H9 (cell line): ENCODE results near the gene NUP188. TPM values are rescaled to one million over a fixed set of nuclear protein-coding genes. Genes with fewer than 3 reads are reported as not detected.

ENCODE experiments used
- DNase-seq: peaks from one replicate; pipeline ENCODE4 v3.0.0-alpha.2; 2017
- H2AFZ ChIP-seq: one replicate; pipeline ENCODE4 v1.6.1; 2013; ENCODE audit warnings: mild to moderate bottlenecking, low read length, control low read depth, moderate library complexity
- H2AK5ac ChIP-seq: 2 replicates; pipeline ENCODE4 v1.6.1; 2013; ENCODE audit warnings: low read length, control low read depth, mixed read lengths; ENCODE audit not compliant: insufficient read length
- H2BK120ac ChIP-seq: one replicate; pipeline ENCODE4 v1.6.1; 2013; ENCODE audit warnings: low read depth, mild to moderate bottlenecking, low read length, control low read depth, inconsistent platforms; ENCODE audit not compliant: poor library complexity, severe bottlenecking
- H2BK12ac ChIP-seq: 2 replicates; pipeline ENCODE4 v1.6.1; 2013; ENCODE audit warnings: low read length, control low read depth, mixed read lengths, low read depth; ENCODE audit not compliant: insufficient read length
- H2BK15ac ChIP-seq: 2 replicates; pipeline ENCODE4 v1.6.1; 2013; ENCODE audit warnings: low read depth, low read length, control low read depth
- H2BK20ac ChIP-seq: one replicate; pipeline ENCODE4 v1.6.1; 2013; ENCODE audit warnings: low read depth, mild to moderate bottlenecking, low read length, control low read depth, inconsistent platforms; ENCODE audit not compliant: poor library complexity, severe bottlenecking
- H2BK5ac ChIP-seq: 2 replicates; pipeline ENCODE4 v1.6.1; 2013; ENCODE audit warnings: low read length, control low read depth, mixed read lengths; ENCODE audit not compliant: insufficient read length
- H3K14ac ChIP-seq: 2 replicates; pipeline ENCODE4 v1.6.1; 2013; ENCODE audit warnings: low read length, control low read depth; ENCODE audit not compliant: insufficient read depth
- H3K18ac ChIP-seq: 2 replicates; pipeline ENCODE4 v1.6.1; 2013; ENCODE audit warnings: low read depth, mild to moderate bottlenecking, mixed read lengths, low read length, control low read depth; ENCODE audit not compliant: insufficient read length
- H3K23ac ChIP-seq: 2 replicates; pipeline ENCODE4 v1.6.1; 2013; ENCODE audit warnings: low read length, control low read depth, mixed read lengths, low read depth; ENCODE audit not compliant: insufficient read length
- H3K23me2 ChIP-seq: 2 replicates; pipeline ENCODE4 v1.6.1; 2013; ENCODE audit warnings: low read depth, mild to moderate bottlenecking, mixed read lengths, low read length, control low read depth; ENCODE audit not compliant: insufficient read length, poor library complexity, severe bottlenecking
- H3K27ac ChIP-seq: 2 replicates; pipeline ENCODE4 v1.5.1; 2013; ENCODE audit warnings: low read length, control low read depth, mixed read lengths, low read depth; ENCODE audit not compliant: insufficient read length
- H3K27me3 ChIP-seq: 2 replicates; pipeline ENCODE4 v1.6.1; 2013; ENCODE audit warnings: low read length, control low read depth, inconsistent platforms; ENCODE audit not compliant: insufficient read depth
- H3K4ac ChIP-seq: 2 replicates; pipeline ENCODE4 v1.6.1; 2013; ENCODE audit warnings: low read depth, mild to moderate bottlenecking, control low read depth, inconsistent platforms, low read length, moderate library complexity
- H3K4me1 ChIP-seq: 2 replicates; pipeline ENCODE4 v1.6.1; 2013; ENCODE audit warnings: low read length, control low read depth, inconsistent platforms; ENCODE audit not compliant: insufficient read depth
- H3K4me2 ChIP-seq: 2 replicates; pipeline ENCODE4 v1.6.1; 2013; ENCODE audit warnings: low read length, control low read depth, mixed read lengths; ENCODE audit not compliant: insufficient read length, insufficient read depth
- H3K56ac ChIP-seq: 2 replicates; pipeline ENCODE4 v1.6.1; 2013; ENCODE audit warnings: low read depth, mild to moderate bottlenecking, mixed read lengths, low read length, control low read depth; ENCODE audit not compliant: insufficient read length
- H3K79me1 ChIP-seq: 2 replicates; pipeline ENCODE4 v1.6.1; 2013; ENCODE audit warnings: low read depth, mild to moderate bottlenecking, moderate library complexity, low read length, control low read depth, inconsistent platforms; ENCODE audit not compliant: insufficient read depth, poor library complexity, severe bottlenecking
- H3K79me2 ChIP-seq: 2 replicates; pipeline ENCODE4 v1.6.1; 2013; ENCODE audit warnings: low read length, control low read depth, inconsistent platforms; ENCODE audit not compliant: insufficient read depth
- H3K9ac ChIP-seq: 2 replicates; pipeline ENCODE4 v1.6.1; 2013; ENCODE audit warnings: low read length, control low read depth, mixed read lengths; ENCODE audit not compliant: insufficient read length; ENCODE audit errors: extremely low read depth
- H3K9me3 ChIP-seq: one replicate; pipeline ENCODE4 v1.6.1; 2013; ENCODE audit warnings: low read depth, low read length, inconsistent platforms; ENCODE audit not compliant: control insufficient read depth
- H3T11ph ChIP-seq: one replicate; pipeline ENCODE4 v1.6.1; 2013; ENCODE audit warnings: mild to moderate bottlenecking, low read length, control low read depth, inconsistent platforms
- H4K20me1 ChIP-seq: one replicate; pipeline ENCODE4 v1.6.1; 2013; ENCODE audit not compliant: control insufficient read depth, insufficient read length, insufficient read depth
- H4K5ac ChIP-seq: 2 replicates; pipeline ENCODE4 v1.6.1; 2013; ENCODE audit warnings: low read depth, mild to moderate bottlenecking, mixed read lengths, low read length, control low read depth; ENCODE audit not compliant: insufficient read length
- H4K8ac ChIP-seq: replicated peaks from 2 replicates; pipeline ENCODE4 v1.6.1; 2013; ENCODE audit warnings: low read length, control low read depth, mixed read lengths, low read depth; ENCODE audit not compliant: insufficient read length
- H4K91ac ChIP-seq: 2 replicates; pipeline ENCODE4 v1.6.1; 2013; ENCODE audit warnings: low read depth, mild to moderate bottlenecking, moderate library complexity, mixed read lengths, low read length, control low read depth; ENCODE audit not compliant: insufficient read length
- H3K27ac Mint-ChIP-seq, 3 experiments: 2 replicates in 2 of 3; 3 replicates in 1 of 3; pipeline ENCODE4 v1.8.0; 2020 to 2021; ENCODE audit warnings: mixed read lengths in 3 of 3, mild to moderate bottlenecking in 1 of 3, moderate library complexity in 1 of 3
- H3K27me3 Mint-ChIP-seq: 2 replicates; pipeline ENCODE4 v1.8.0; 2021; ENCODE audit warnings: low read depth, mild to moderate bottlenecking, moderate library complexity, mixed read lengths
- H3K36me3 Mint-ChIP-seq, 3 experiments: 2 replicates in 2 of 3; 3 replicates in 1 of 3; pipeline ENCODE4 v1.8.0; 2020 to 2021; ENCODE audit warnings: low read depth in 3 of 3, mixed read lengths in 3 of 3; ENCODE audit not compliant: insufficient read depth in 1 of 3
- H3K4me1 Mint-ChIP-seq, 2 experiments: 2 replicates each; pipeline ENCODE4 v1.8.0; 2020; ENCODE audit warnings: mixed read lengths in 2 of 2
- H3K4me3 Mint-ChIP-seq, 2 experiments: 2 replicates in 1 of 2; 3 replicates in 1 of 2; pipeline ENCODE4 v1.8.0; 2020 to 2021; ENCODE audit warnings: mild to moderate bottlenecking in 2 of 2, mixed read lengths in 2 of 2, moderate library complexity in 1 of 2
- H3K9me3 Mint-ChIP-seq, 2 experiments: 2 replicates in 1 of 2; 3 replicates in 1 of 2; pipeline ENCODE4 v1.8.0; 2020; ENCODE audit warnings: mild to moderate bottlenecking in 2 of 2, mixed read lengths in 2 of 2, moderate library complexity in 1 of 2
- CTCF ChIP-seq: fragments of 200-600 bp; sonication (generic); conservative IDR thresholded peaks from 3 replicates; pipeline ENCODE4 v1.8.0; 2021; ENCODE audit warnings: antibody characterized with exemption, mild to moderate bottlenecking
- WGBS: extraction: QIAGEN DNeasy Blood & Tissue Kit; methylation state at CpG from one replicate; pipeline ENCODE4 v1.1.7; 2013; ENCODE audit warnings: missing lambda C conversion rate, low lambda C conversion rate, mixed read lengths; ENCODE audit not compliant: insufficient read length; ENCODE audit errors: extremely low coverage; 5-methylcytosine and 5-hydroxymethylcytosine counted together
- total RNA-seq: library from RNA; stranded (reverse); gene quantifications from 2 replicates; pipeline ENCODE4 v1.2.1, GENCODE V29; 2021

NUP188 gene
- total RNA-seq, 1 experiment from 2014 or later, result 101 TPM

- H2BK5ac ChIP-seq, result no peak overlapping the region
- no peak overlapping the region for H3K4me2 ChIP-seq
- H3K23me2 ChIP-seq, result no peaks in the 10 kb centered on the region
- H3K23ac ChIP-seq, result no peak overlapping the region
- Mint-ChIP-seq H3K4me1 (peaks cover 15 to 24% of the 10 kb centered on the region in 2 experiments), H3K4me3 (no peak overlapping the region), H3K36me3 (peaks cover 12 to 30% (median 23%) of the 10 kb centered on the region in 3 experiments), H3K27me3 (no peaks in the 10 kb centered on the region), H3K9me3 (no peaks in the 10 kb centered on the region), H3K27ac (peak overlapping the region; percentile 16 to 64 (median 63); a peak in 5 of 7 replicates)
- no peaks in the 10 kb centered on the region for H4K20me1 ChIP-seq
- H3K18ac ChIP-seq, result no peak overlapping the region
- H4K8ac ChIP-seq, result no peak overlapping the region
- H3K14ac ChIP-seq, result no peak overlapping the region
- H3T11ph ChIP-seq, result no peak overlapping the region
- H2BK120ac ChIP-seq, result no peak overlapping the region
- no peak overlapping the region for H2BK20ac ChIP-seq
- H3K27ac ChIP-seq, result no peak overlapping the region
- no peak overlapping the region for H2BK12ac ChIP-seq
- H4K91ac ChIP-seq, result no peak overlapping the region
- WGBS, result no CpG with 5 or more reads among the region's 8 CpGs
- no peaks in the 10 kb centered on the region for H3K79me1 ChIP-seq
- H2AK5ac ChIP-seq, result no peak overlapping the region
- H3K79me2 ChIP-seq, result peaks cover 3% of the 10 kb centered on the region; the same call in 1 of the 2 replicates
- no peak overlapping the region for H2AFZ ChIP-seq
- H3K27me3 ChIP-seq, result no peaks in the 10 kb centered on the region
- H3K9ac ChIP-seq, result no peak overlapping the region
- no peak overlapping the region for H4K5ac ChIP-seq
- no peak for TF ChIP-seq CTCF
- no peaks in the 10 kb centered on the region; the same call in 1 of the 2 replicates for H3K4me1 ChIP-seq
- DNase-seq, result no peak
- H2BK15ac ChIP-seq, result no peak overlapping the region
- no peak overlapping the region for H3K56ac ChIP-seq
- no peaks in the 10 kb centered on the region for H3K9me3 ChIP-seq
- no peak overlapping the region for H3K4ac ChIP-seq
These were observed 47.8 kb upstream of the NUP188 start for GRCh38 chr9:128899566-128900322.
